Measurements from ENCODE around the gene PRR22. TPM values are rescaled to one million over a fixed set of nuclear protein-coding genes. Genes with fewer than 3 reads are reported as not detected.

The PRR22 gene
- total RNA-seq, 1 experiment from 2014 or later = 8.1 TPM

GRCh38 chr19:5775668-5776309 is 8.8 kb downstream of the PRR22 start:
- no CpG with 5 or more reads among the region's 17 CpGs for WGBS (ENCODE audit: extremely low coverage, insufficient read length, low lambda C conversion rate)

More at GRCh38 chr19:5775668-5776309, 8.8 kb downstream of the PRR22 start:
- no peaks in the 10 kb centered on the region for H3K4me1 ChIP-seq (ENCODE audit: insufficient read depth, low read length)
- H4K20me1 ChIP-seq (ENCODE audit: control insufficient read depth, insufficient read depth, insufficient read length) = no peaks in the 10 kb centered on the region
- no peaks in the 10 kb centered on the region for H3K23me2 ChIP-seq (ENCODE audit: insufficient read length, low read depth, low read length, poor library complexity, severe bottlenecking)
- no peak overlapping the region for H4K5ac ChIP-seq (ENCODE audit: insufficient read length, low read depth, low read length)
- no peak overlapping the region for H4K8ac ChIP-seq (replicated peaks; ENCODE audit: insufficient read length, low read depth, low read length)
- no peak overlapping the region for H2AK5ac ChIP-seq (ENCODE audit: insufficient read length, low read length)
- no peak overlapping the region; the same call in 1 of the 2 replicates for H3K14ac ChIP-seq (ENCODE audit: insufficient read depth, low read length)
- no peak overlapping the region for H3K9ac ChIP-seq (ENCODE audit: extremely low read depth, insufficient read length, low read length)
- Mint-ChIP-seq H3K27me3 (ENCODE audit: low read depth) (peaks cover 25% of the 10 kb centered on the region), H3K27ac (no peak overlapping the region), H3K4me3 (no peak overlapping the region), H3K36me3 (ENCODE audit: insufficient read depth in 1 of 3, low read depth in 3 of 3) (no peaks in the 10 kb centered on the region), H3K4me1 (no peaks in the 10 kb centered on the region), H3K9me3 (no peaks in the 10 kb centered on the region)
- H3K56ac ChIP-seq (ENCODE audit: insufficient read length, low read depth, low read length) = no peak overlapping the region
- H3K18ac ChIP-seq (ENCODE audit: insufficient read length, low read depth, low read length) = no peak overlapping the region
- no peak overlapping the region for H3K23ac ChIP-seq (ENCODE audit: insufficient read length, low read depth, low read length)
- no peak overlapping the region for H2AFZ ChIP-seq (ENCODE audit: low read length)
- no peak overlapping the region for H2BK20ac ChIP-seq (ENCODE audit: low read depth, low read length, poor library complexity, severe bottlenecking)
- H3K79me2 ChIP-seq (ENCODE audit: insufficient read depth, low read length) = no peaks in the 10 kb centered on the region
- H3K9me3 ChIP-seq (ENCODE audit: control insufficient read depth, low read depth, low read length) = no peaks in the 10 kb centered on the region
- no peak overlapping the region for H2BK5ac ChIP-seq (ENCODE audit: insufficient read length, low read length)
- H3K27ac ChIP-seq (ENCODE audit: insufficient read length, low read depth, low read length) = no peak overlapping the region
- DNase-seq = no peak
- H2BK12ac ChIP-seq (ENCODE audit: insufficient read length, low read depth, low read length) = no peak overlapping the region
- H3K79me1 ChIP-seq (ENCODE audit: insufficient read depth, low read depth, low read length, poor library complexity, severe bottlenecking) = no peaks in the 10 kb centered on the region
- H3K4ac ChIP-seq (ENCODE audit: low read depth, low read length) = no peak overlapping the region
- TF ChIP-seq, protein P1, sequence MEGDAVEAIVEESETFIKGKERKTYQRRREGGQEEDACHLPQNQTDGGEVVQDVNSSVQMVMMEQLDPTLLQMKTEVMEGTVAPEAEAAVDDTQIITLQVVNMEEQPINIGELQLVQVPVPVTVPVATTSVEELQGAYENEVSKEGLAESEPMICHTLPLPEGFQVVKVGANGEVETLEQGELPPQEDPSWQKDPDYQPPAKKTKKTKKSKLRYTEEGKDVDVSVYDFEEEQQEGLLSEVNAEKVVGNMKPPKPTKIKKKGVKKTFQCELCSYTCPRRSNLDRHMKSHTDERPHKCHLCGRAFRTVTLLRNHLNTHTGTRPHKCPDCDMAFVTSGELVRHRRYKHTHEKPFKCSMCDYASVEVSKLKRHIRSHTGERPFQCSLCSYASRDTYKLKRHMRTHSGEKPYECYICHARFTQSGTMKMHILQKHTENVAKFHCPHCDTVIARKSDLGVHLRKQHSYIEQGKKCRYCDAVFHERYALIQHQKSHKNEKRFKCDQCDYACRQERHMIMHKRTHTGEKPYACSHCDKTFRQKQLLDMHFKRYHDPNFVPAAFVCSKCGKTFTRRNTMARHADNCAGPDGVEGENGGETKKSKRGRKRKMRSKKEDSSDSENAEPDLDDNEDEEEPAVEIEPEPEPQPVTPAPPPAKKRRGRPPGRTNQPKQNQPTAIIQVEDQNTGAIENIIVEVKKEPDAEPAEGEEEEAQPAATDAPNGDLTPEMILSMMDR (conservative IDR thresholded peaks at IDR 0.05) = no peak
- no peak overlapping the region for H2BK120ac ChIP-seq (ENCODE audit: low read depth, low read length, poor library complexity, severe bottlenecking)
- no peak overlapping the region for H3T11ph ChIP-seq (ENCODE audit: low read length)
- no peaks in the 10 kb centered on the region for H3K27me3 ChIP-seq (ENCODE audit: insufficient read depth, low read length)
- H4K91ac ChIP-seq (ENCODE audit: insufficient read length, low read depth, low read length) = no peak overlapping the region
- H2BK15ac ChIP-seq (ENCODE audit: low read depth, low read length) = no peak overlapping the region
- H3K4me2 ChIP-seq (ENCODE audit: insufficient read depth, insufficient read length, low read length) = no peak overlapping the region

Data from H9 (cell line).